Neural crest cell (in vitro differentiated cells): ENCODE measurements around the gene CAPS. TPM values are rescaled to one million over a fixed set of nuclear protein-coding genes. Genes with fewer than 3 reads are reported as not detected.
A peak's percentile ranks its signal among the peaks of the same experiment; 100 is the strongest.

ENCODE experiments used
- DNase-seq: peaks from one replicate; pipeline ENCODE4 v3.0.0; 2021; ENCODE audit warnings: low read depth, mixed read lengths, low spot score
- H3K27ac Mint-ChIP-seq: one replicate; pipeline ENCODE4 v1.8.0; 2021; ENCODE audit warnings: mild to moderate bottlenecking, mixed read lengths; ENCODE audit not compliant: unreplicated experiment
- H3K27me3 Mint-ChIP-seq: 2 replicates; pipeline ENCODE4 v1.8.0; 2021; ENCODE audit warnings: low read depth, mild to moderate bottlenecking, mixed read lengths
- H3K36me3 Mint-ChIP-seq: 2 replicates; pipeline ENCODE4 v1.8.0; 2021; ENCODE audit warnings: low read depth, mild to moderate bottlenecking, mixed read lengths
- H3K4me1 Mint-ChIP-seq: 2 replicates; pipeline ENCODE4 v1.8.0; 2021; ENCODE audit warnings: mixed read lengths
- H3K4me3 Mint-ChIP-seq: one replicate; pipeline ENCODE4 v1.8.0; 2021; ENCODE audit warnings: mild to moderate bottlenecking, mixed read lengths
- H3K9me3 Mint-ChIP-seq: 2 replicates; pipeline ENCODE4 v1.8.0; 2021; ENCODE audit warnings: mixed read lengths
- total RNA-seq: library from RNA; stranded (reverse); gene quantifications from 2 replicates; pipeline ENCODE4 v1.2.1, GENCODE V29; 2021
- TF ChIP-seq, protein P1 (sequence below): fragments of 200-600 bp; sonication (generic); conservative IDR thresholded peaks from 2 replicates; pipeline ENCODE4 v1.5.0; 2021; ENCODE audit warnings: antibody characterized with exemption, mild to moderate bottlenecking

The CAPS gene
- total RNA-seq, 1 donor from 2014 or later = 2.6 TPM

DNA sequence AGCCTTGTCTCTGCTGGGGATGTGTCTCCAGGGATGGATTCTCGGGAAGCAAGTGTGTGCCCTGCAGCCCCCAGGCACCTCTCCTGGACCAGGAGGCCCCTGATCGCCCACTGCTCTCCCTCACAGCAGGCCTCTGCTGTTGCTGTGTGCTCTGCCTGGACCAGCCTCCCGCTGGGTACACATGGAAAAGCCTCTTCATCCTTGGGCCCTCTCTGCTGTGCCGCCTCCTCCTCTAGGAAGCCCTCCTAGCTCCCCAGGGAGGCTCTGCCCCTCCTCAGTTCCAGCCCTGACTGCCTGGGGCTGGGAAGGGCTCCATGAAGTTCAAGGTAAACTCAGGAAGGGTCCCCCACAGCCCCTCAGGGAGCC is 22.5 kb upstream of the CAPS start:
- peaks cover 5% of the 10 kb centered on the region for H3K4me1 Mint-ChIP-seq
- H3K9me3 Mint-ChIP-seq = no peaks in the 10 kb centered on the region
- TF ChIP-seq, protein P1, sequence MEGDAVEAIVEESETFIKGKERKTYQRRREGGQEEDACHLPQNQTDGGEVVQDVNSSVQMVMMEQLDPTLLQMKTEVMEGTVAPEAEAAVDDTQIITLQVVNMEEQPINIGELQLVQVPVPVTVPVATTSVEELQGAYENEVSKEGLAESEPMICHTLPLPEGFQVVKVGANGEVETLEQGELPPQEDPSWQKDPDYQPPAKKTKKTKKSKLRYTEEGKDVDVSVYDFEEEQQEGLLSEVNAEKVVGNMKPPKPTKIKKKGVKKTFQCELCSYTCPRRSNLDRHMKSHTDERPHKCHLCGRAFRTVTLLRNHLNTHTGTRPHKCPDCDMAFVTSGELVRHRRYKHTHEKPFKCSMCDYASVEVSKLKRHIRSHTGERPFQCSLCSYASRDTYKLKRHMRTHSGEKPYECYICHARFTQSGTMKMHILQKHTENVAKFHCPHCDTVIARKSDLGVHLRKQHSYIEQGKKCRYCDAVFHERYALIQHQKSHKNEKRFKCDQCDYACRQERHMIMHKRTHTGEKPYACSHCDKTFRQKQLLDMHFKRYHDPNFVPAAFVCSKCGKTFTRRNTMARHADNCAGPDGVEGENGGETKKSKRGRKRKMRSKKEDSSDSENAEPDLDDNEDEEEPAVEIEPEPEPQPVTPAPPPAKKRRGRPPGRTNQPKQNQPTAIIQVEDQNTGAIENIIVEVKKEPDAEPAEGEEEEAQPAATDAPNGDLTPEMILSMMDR = no peak
- no peak overlapping the region for H3K27ac Mint-ChIP-seq
- peaks cover 21% of the 10 kb centered on the region for H3K27me3 Mint-ChIP-seq
- peak overlapping the region; percentile 27 for H3K4me3 Mint-ChIP-seq
- no peak for DNase-seq
- H3K36me3 Mint-ChIP-seq = no peaks in the 10 kb centered on the region

DNA sequence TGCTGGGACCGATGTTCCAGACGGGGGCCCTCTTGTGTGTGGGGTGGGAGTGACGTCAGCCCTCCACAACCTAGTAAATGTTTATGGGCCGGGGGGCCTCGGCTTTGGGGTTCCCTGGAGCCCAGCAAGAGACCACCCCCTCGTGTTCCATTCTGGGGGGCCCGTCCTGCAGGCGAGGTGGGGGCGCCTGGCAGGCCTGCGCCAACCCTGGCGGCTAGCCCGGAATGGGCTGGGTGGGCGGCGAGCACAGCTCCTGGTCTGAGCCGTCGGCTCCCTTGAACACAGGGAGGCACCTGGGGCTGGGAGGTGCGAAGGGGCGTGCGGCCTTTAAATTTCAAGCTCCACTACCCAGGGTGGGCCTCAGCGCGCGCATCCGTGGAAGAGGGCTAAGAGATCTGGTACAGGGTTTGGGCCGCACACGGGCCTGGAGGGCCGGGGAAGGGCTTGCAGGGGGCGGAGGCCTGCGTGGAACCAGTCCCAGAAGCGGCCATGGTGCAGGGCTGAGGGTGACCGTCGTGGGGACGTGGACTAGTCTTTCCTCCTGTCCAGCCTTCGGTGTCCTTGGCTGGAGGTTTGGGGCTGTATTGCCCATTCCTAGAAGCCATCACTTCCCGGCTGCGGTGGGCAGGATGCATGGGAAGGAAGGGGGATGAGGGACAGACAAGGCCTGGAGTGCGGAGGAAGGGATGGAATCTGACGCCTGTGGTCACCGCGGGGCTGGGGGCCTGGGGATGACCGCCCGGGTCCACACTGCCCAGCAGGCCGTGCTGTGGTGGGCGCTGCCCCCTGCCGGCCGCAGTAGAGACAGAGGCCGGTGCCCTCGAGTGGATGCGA is 21.9 kb upstream of the CAPS start:
- Mint-ChIP-seq H3K4me1 (peaks cover 5% of the 10 kb centered on the region), H3K9me3 (no peaks in the 10 kb centered on the region), H3K27ac (no peak overlapping the region), H3K36me3 (no peaks in the 10 kb centered on the region), H3K4me3 (peak overlapping the region; percentile 47), H3K27me3 (peaks cover 21% of the 10 kb centered on the region)
- TF ChIP-seq, protein P1 = peak; percentile 80
- DNase-seq = peak; percentile 63

DNA sequence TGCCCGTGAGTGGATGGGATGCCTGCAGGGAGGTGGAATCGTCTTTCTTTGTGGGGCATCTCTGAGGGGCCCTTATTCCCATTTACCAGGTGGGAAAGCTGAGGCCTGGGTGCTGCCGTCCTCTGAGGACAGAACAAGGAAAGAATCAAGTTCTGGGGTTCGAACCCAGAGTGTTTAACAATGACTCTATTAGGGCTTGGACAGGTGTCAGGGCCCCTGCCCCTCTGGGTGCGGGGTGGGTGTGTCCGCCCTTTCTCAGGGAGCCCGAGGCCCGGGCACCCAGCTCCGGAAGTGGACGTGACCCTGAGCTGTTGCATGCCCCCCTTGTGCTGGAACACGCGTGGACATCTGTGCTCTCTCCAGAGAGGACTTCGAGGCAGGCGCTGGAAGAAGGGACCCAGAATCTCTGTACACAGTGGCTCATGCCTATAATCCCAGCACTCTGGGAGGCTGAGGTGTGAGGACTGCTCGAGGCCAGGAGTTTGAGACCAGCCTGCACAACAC is 21.2 kb upstream of the CAPS start:
- Mint-ChIP-seq H3K27me3 (peaks cover 21% of the 10 kb centered on the region), H3K4me1 (peaks cover 5% of the 10 kb centered on the region), H3K27ac (no peak overlapping the region), H3K4me3 (peak overlapping the region; percentile 47), H3K36me3 (no peaks in the 10 kb centered on the region), H3K9me3 (no peaks in the 10 kb centered on the region)
- TF ChIP-seq, protein P1 = no peak
- DNase-seq = no peak

DNA sequence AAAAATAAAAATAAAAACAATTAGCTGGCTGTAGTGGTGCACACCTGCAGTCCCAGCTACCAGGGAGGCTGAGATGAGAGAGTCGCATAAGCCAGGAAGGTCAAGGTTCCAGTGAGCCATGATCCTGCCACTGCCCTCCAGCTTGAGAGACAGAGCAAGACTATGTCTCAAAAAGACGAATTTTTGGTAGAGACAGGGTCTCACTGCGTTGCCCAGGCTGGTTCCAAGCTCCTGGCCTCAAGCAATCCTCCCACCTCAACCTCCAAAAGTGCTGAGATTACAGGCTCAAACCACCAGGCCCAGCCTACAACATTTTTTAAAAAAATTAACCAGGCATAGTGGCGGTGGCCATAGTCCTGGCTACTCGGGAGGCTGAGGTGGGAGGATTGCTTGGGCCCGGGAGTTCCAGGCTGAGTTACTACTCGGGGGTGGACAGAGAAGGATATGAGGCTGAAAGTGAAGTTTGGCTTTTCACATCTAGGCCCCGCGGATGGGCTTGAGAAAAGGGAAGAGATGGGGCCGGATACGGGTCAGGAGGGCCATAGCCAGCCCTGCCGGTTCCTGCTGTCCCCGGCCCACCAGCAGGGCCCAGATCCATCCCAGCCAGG is 20.7 kb upstream of the CAPS start:
- TF ChIP-seq, protein P1 = no peak
- no peak overlapping the region for H3K4me3 Mint-ChIP-seq
- H3K36me3 Mint-ChIP-seq = no peaks in the 10 kb centered on the region
- DNase-seq = no peak
- H3K9me3 Mint-ChIP-seq = no peaks in the 10 kb centered on the region
- H3K4me1 Mint-ChIP-seq = peaks cover 5% of the 10 kb centered on the region
- H3K27me3 Mint-ChIP-seq = peaks cover 19% of the 10 kb centered on the region
- H3K27ac Mint-ChIP-seq = no peak overlapping the region

DNA sequence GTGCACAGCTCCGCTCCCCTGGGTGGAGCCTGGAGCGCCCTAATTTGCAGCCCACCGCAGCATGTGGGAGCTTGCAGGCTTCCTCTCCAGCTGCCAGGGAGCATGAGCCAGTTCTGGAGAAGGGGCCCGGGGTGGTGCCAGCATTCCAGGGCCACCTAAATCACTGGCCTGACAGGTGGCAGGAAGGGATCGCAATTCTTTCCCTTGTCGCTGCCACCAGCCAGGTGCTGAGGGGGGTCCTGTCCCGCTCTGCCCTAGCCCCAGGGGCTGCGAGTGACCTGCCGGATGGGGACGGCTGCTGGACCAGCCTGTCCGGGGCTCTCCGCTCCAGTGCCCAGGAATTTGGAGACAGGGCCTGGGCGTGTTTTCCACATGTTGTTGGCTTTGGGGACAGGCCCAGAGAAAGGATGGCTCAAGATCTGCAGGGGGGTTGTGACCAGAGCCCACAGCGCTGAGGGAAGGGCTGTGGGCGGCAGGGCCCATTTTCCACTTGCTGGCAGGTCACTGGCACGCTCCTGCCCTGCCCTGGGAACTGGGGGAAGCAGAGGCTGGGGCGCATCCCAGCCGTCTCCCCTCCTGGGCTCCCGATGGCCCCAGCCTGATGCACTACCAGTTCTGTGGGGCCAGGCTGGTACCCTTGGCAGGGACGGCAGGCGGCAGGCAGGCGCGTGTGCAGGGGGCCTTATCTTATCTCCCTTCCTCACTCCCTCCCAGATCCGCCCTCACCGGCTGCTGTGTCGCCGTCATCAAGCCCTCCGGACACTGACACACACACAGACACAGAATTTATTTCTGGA is 19.9 kb upstream of the CAPS start:
- Mint-ChIP-seq H3K4me1 (peaks cover 5% of the 10 kb centered on the region), H3K27ac (no peak overlapping the region), H3K36me3 (no peaks in the 10 kb centered on the region), H3K27me3 (peaks cover 18% of the 10 kb centered on the region), H3K4me3 (no peak overlapping the region), H3K9me3 (no peaks in the 10 kb centered on the region)
- no peak for DNase-seq
- TF ChIP-seq, protein P1 = no peak
